Neural crest cell (in vitro differentiated cells): ENCODE measurements around the gene POU2AF3. TPM values are rescaled to one million over a fixed set of nuclear protein-coding genes. Genes with fewer than 3 reads are reported as not detected.

Source experiments
- DNase-seq: peaks from one replicate; pipeline ENCODE4 v3.0.0; 2021; ENCODE audit warnings: low read depth, mixed read lengths, low spot score
- H3K27ac Mint-ChIP-seq: one replicate; pipeline ENCODE4 v1.8.0; 2021; ENCODE audit warnings: mild to moderate bottlenecking, mixed read lengths; ENCODE audit not compliant: unreplicated experiment
- H3K27me3 Mint-ChIP-seq: 2 replicates; pipeline ENCODE4 v1.8.0; 2021; ENCODE audit warnings: low read depth, mild to moderate bottlenecking, mixed read lengths
- H3K36me3 Mint-ChIP-seq: 2 replicates; pipeline ENCODE4 v1.8.0; 2021; ENCODE audit warnings: low read depth, mild to moderate bottlenecking, mixed read lengths
- H3K4me1 Mint-ChIP-seq: 2 replicates; pipeline ENCODE4 v1.8.0; 2021; ENCODE audit warnings: mixed read lengths
- H3K4me3 Mint-ChIP-seq: one replicate; pipeline ENCODE4 v1.8.0; 2021; ENCODE audit warnings: mild to moderate bottlenecking, mixed read lengths
- H3K9me3 Mint-ChIP-seq: 2 replicates; pipeline ENCODE4 v1.8.0; 2021; ENCODE audit warnings: mixed read lengths
- total RNA-seq: library from RNA; stranded (reverse); gene quantifications from 2 replicates; pipeline ENCODE4 v1.2.1, GENCODE V29; 2021
- TF ChIP-seq, protein P1 (sequence below): fragments of 200-600 bp; sonication (generic); conservative IDR thresholded peaks from 2 replicates; pipeline ENCODE4 v1.5.0; 2021; ENCODE audit warnings: antibody characterized with exemption, mild to moderate bottlenecking

Gene POU2AF3
- total RNA-seq, 1 donor from 2014 or later = 0.61 TPM

DNA sequence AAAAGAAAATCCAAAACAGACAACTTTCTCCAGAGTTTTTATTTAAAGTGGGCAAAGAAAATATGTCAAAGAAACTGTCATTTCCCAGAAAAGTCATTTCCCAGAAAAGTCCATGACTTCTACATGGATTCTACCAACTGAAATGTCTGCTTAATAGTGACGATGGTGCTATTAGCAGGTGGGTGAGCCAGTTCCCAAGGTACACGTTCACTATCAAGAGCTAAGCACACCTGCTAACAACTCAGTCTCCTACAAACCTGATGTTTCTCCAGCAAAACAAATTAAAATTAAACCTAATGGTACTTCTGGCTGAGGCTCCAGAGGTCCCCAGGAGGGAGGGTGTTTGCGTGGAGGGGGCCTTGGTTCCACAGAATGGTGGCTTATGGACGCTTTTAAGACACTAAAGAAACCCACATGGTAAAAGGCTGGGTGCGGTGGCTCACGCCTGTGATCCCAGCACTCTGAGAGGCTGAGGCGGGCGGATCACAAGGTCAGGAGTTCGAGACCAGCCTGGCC is 53.9 kb downstream of the POU2AF3 start:
- no peak overlapping the region for H3K4me3 Mint-ChIP-seq
- H3K4me1 Mint-ChIP-seq = peaks cover 4% of the 10 kb centered on the region
- no peaks in the 10 kb centered on the region for H3K27me3 Mint-ChIP-seq
- TF ChIP-seq, protein P1, sequence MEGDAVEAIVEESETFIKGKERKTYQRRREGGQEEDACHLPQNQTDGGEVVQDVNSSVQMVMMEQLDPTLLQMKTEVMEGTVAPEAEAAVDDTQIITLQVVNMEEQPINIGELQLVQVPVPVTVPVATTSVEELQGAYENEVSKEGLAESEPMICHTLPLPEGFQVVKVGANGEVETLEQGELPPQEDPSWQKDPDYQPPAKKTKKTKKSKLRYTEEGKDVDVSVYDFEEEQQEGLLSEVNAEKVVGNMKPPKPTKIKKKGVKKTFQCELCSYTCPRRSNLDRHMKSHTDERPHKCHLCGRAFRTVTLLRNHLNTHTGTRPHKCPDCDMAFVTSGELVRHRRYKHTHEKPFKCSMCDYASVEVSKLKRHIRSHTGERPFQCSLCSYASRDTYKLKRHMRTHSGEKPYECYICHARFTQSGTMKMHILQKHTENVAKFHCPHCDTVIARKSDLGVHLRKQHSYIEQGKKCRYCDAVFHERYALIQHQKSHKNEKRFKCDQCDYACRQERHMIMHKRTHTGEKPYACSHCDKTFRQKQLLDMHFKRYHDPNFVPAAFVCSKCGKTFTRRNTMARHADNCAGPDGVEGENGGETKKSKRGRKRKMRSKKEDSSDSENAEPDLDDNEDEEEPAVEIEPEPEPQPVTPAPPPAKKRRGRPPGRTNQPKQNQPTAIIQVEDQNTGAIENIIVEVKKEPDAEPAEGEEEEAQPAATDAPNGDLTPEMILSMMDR = no peak
- DNase-seq = no peak
- H3K9me3 Mint-ChIP-seq = no peaks in the 10 kb centered on the region
- H3K36me3 Mint-ChIP-seq = no peaks in the 10 kb centered on the region
- H3K27ac Mint-ChIP-seq = no peak overlapping the region

- Mint-ChIP-seq H3K4me1 (peaks cover 4% of the 10 kb centered on the region), H3K9me3 (no peaks in the 10 kb centered on the region), H3K27ac (peak overlapping the region; percentile 67), H3K27me3 (no peaks in the 10 kb centered on the region), H3K4me3 (no peak overlapping the region), H3K36me3 (no peaks in the 10 kb centered on the region)
- TF ChIP-seq, protein P1 = no peak
- DNase-seq = no peak
Observed at GRCh38 chr11:111352935-111353710, 54.8 kb downstream of the POU2AF3 start.

DNA sequence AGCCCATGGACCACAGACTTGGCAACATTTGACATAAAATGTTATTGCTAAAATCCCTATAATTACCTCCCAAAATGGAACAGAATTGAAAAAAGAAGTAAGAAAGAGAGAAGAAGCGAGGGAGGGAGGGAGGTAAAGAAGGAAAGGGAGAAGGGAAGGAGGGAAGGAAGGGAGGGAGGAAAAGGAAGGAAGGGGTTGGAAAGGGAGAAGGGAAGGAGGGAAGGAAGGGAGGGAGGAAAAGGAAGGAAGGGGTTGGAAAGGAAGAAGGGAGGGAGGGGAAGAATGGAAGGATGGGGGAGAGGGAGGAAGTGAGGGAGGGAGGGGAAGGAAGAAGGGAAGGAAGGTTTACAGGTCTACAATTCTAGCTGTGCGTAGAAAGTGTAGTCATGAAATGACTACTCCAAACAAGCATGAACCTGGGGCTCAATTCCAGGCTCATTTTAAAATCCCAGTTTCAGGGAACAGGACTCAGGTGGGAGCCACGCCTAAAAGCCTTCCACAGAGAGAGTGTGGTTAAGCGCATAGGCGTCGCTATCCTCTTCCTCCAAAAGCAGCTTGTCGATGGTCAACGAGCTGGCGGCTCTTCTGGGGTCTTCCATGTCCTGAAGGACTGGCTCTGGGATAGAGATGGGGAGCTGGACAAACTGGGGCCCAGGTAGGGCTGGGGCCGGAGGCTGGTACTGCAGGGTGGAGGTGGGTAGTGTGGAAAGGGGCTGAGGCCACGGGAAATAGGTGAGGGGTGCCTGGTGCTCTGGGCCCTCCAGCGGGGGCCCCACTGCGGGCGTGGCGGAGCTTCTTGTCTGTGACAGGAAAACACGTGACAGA is 55.6 kb downstream of the POU2AF3 start:
- DNase-seq = no peak
- H3K4me3 Mint-ChIP-seq = no peak overlapping the region
- H3K4me1 Mint-ChIP-seq = peaks cover 4% of the 10 kb centered on the region
- H3K27ac Mint-ChIP-seq = no peak overlapping the region
- H3K9me3 Mint-ChIP-seq = no peaks in the 10 kb centered on the region
- H3K36me3 Mint-ChIP-seq = no peaks in the 10 kb centered on the region
- TF ChIP-seq, protein P1 = no peak
- no peaks in the 10 kb centered on the region for H3K27me3 Mint-ChIP-seq

- Mint-ChIP-seq H3K36me3 (no peaks in the 10 kb centered on the region), H3K27me3 (no peaks in the 10 kb centered on the region), H3K27ac (no peak overlapping the region), H3K4me1 (peaks cover 4% of the 10 kb centered on the region), H3K9me3 (no peaks in the 10 kb centered on the region), H3K4me3 (no peak overlapping the region)
- TF ChIP-seq, protein P1 = no peak
- DNase-seq = no peak
Observed at GRCh38 chr11:111354601-111354891, 56.2 kb downstream of the POU2AF3 start.

GRCh38 chr11:111355101-111355500 is 56.8 kb downstream of the POU2AF3 start:
- H3K9me3 Mint-ChIP-seq = no peaks in the 10 kb centered on the region
- no peak for DNase-seq
- TF ChIP-seq, protein P1 = no peak

More at GRCh38 chr11:111355101-111355500, 56.8 kb downstream of the POU2AF3 start:
- H3K4me1 Mint-ChIP-seq = peaks cover 4% of the 10 kb centered on the region
- no peak overlapping the region for H3K4me3 Mint-ChIP-seq
- no peaks in the 10 kb centered on the region for H3K27me3 Mint-ChIP-seq
- peak overlapping the region; percentile 82 for H3K27ac Mint-ChIP-seq
- no peaks in the 10 kb centered on the region for H3K36me3 Mint-ChIP-seq
